Keratinocyte (primary cell): Measurements from ENCODE around the gene MLLT6. TPM values are rescaled to one million over a fixed set of nuclear protein-coding genes. Genes with fewer than 3 reads are reported as not detected.

Source experiments
- DNase-seq: peaks from one replicate; pipeline ENCODE4 v3.0.0-alpha.2; 2011; ENCODE audit warnings: low read depth, missing footprints, low spot score
- FAIRE-seq: peaks from 2 replicates; lab custom pipeline; 2011; peaks lifted over from hg19 to GRCh38; lab: Jason Lieb, UNC
- H2AFZ ChIP-seq: 2 replicates; pipeline ENCODE4 v1.6.0; 2012; ENCODE audit warnings: low read length, control low read depth, inconsistent platforms; ENCODE audit not compliant: control insufficient read depth
- H3K27ac ChIP-seq: 2 replicates; pipeline ENCODE4 v1.5.1; 2011; ENCODE audit warnings: low read length; ENCODE audit not compliant: control insufficient read depth, insufficient read depth
- H3K27me3 ChIP-seq: 3 replicates; pipeline ENCODE4 v1.6.0; 2011; ENCODE audit warnings: low read length; ENCODE audit not compliant: control insufficient read depth, insufficient read depth; ENCODE audit errors: extremely low read depth
- H3K36me3 ChIP-seq, 2 experiments: 2 replicates in 1 of 2; 3 replicates in 1 of 2; pipeline ENCODE4 v1.5.1; 2011; ENCODE audit warnings: low read length in 2 of 2, mild to moderate bottlenecking in 1 of 2; ENCODE audit not compliant: control insufficient read depth in 2 of 2, insufficient read depth in 2 of 2; ENCODE audit errors: extremely low read depth in 1 of 2
- H3K4me1 ChIP-seq: 3 replicates; pipeline ENCODE4 v1.5.1; 2011; ENCODE audit warnings: low read length; ENCODE audit not compliant: control insufficient read depth, insufficient read depth; ENCODE audit errors: extremely low read depth
- H3K4me2 ChIP-seq: 3 replicates; pipeline ENCODE4 v1.6.0; 2011; ENCODE audit warnings: low read depth, low read length; ENCODE audit not compliant: control insufficient read depth, insufficient read depth; ENCODE audit errors: extremely low read depth
- H3K4me3 ChIP-seq, 3 experiments: fragments of 200-600 bp in 1 of 3; sonication (generic) in 1 of 3; 2 replicates in 2 of 3; 3 replicates in 1 of 3; pipeline ENCODE4 v1.5.1; 2011 to 2016; ENCODE audit warnings: low read length in 3 of 3, mild to moderate bottlenecking in 3 of 3, control low read depth in 2 of 3, inconsistent platforms in 1 of 3, low read depth in 1 of 3, mixed read lengths in 1 of 3, mixed run types in 1 of 3, moderate library complexity in 1 of 3; ENCODE audit not compliant: control insufficient read depth in 2 of 3, insufficient read depth in 2 of 3; ENCODE audit errors: extremely low read depth in 1 of 3
- H3K79me2 ChIP-seq: 2 replicates; pipeline ENCODE4 v1.6.0; 2012; ENCODE audit warnings: low read length; ENCODE audit not compliant: control insufficient read depth, insufficient read depth
- H3K9ac ChIP-seq: 3 replicates; pipeline ENCODE4 v1.6.0; 2011; ENCODE audit warnings: low read length; ENCODE audit not compliant: control insufficient read depth, insufficient read depth; ENCODE audit errors: extremely low read depth
- H3K9me1 ChIP-seq: 3 replicates; pipeline ENCODE4 v1.6.0; 2011; ENCODE audit warnings: low read length; ENCODE audit not compliant: control insufficient read depth, insufficient read depth; ENCODE audit errors: extremely low read depth
- H3K9me3 ChIP-seq: 2 replicates; pipeline ENCODE4 v1.5.1; 2012; ENCODE audit warnings: low read depth, low read length; ENCODE audit not compliant: control insufficient read depth
- H4K20me1 ChIP-seq: 3 replicates; pipeline ENCODE4 v1.6.0; 2011; ENCODE audit warnings: low read length; ENCODE audit not compliant: control insufficient read depth, insufficient read depth; ENCODE audit errors: extremely low read depth
- CTCF ChIP-seq, 3 experiments: IDR thresholded peaks in 1 of 3; conservative IDR thresholded peaks in 1 of 3; optimal IDR thresholded peaks in 1 of 3; 2 replicates in 2 of 3; 3 replicates in 1 of 3; pipeline versions ENCODE3 to v1.5.1; 2011; ENCODE audit warnings: low read length in 3 of 3, mild to moderate bottlenecking in 3 of 3, moderate library complexity in 2 of 3, control low read depth in 1 of 3, inconsistent platforms in 1 of 3; ENCODE audit not compliant: insufficient read depth in 2 of 3; ENCODE audit errors: extremely low read depth in 1 of 3
- EZH2 ChIP-seq: IDR thresholded peaks from one replicate; pipeline ENCODE4 v1.6.1; 2012; ENCODE audit warnings: inconsistent platforms, mild to moderate bottlenecking, low read length, moderate library complexity
- dilution Hi-C: fragments of 300-500 bp; cut with MboI; formaldehyde crosslinking; loops from one replicate; pipeline ENCODE4 v1.7.0; 2020; ENCODE audit warnings: low sequenced_read_pairs; ENCODE audit not compliant: extremely low pct_ligation_motif_present
- polyA plus RNA-seq, 5 experiments: library from polyadenylated mRNA; depleted of rRNA in 3 of 5; stranded (reverse) in 3 of 5; stranded (forward) in 1 of 5; unstranded in 1 of 5; fragments of >200 nt; gene quantifications; 1 replicate in 1 of 5; 2 replicates in 3 of 5; 3 replicates in 1 of 5; pipeline versions ENCODE4 v1.2.1 to v1.2.3, GENCODE V29; 2011 to 2012; ENCODE audit warnings: missing spikeins in 2 of 5, low read depth in 1 of 5, low replicate concordance in 1 of 5

Gene MLLT6
- polyA plus RNA-seq, 1 donor (not counting 4 experiments of a cell fraction or from before 2014, with no cell fraction given): 17.4 TPM

GRCh38 chr17:38750312-38751121, 45.4 kb downstream of the MLLT6 start:
- DNase-seq (no peak), FAIRE-seq (no peak)
- Histone ChIP-seq H3K79me2 (peaks cover 46% of the 10 kb centered on the region), H3K27me3 (no peaks in the 10 kb centered on the region), H2AFZ (peak overlapping the region; percentile 3), H3K36me3 (peaks cover 2 to 10% of the 10 kb centered on the region in 2 experiments), H3K4me2 (peak overlapping the region; percentile 87), H3K4me1 (peaks cover 27% of the 10 kb centered on the region), H3K27ac (peak overlapping the region; percentile 45), H3K9ac (peak overlapping the region; percentile 29), H3K9me3 (no peaks in the 10 kb centered on the region), H4K20me1 (peaks cover 2% of the 10 kb centered on the region), H3K4me3 (peak overlapping the region; percentile 73 to 100 (median 95)), H3K9me1 (peaks cover 7% of the 10 kb centered on the region)
- TF ChIP-seq EZH2 (no peak), CTCF (optimal IDR thresholded peaks at IDR 0.05 in 1 of 3, IDR thresholded peaks at IDR 0.05 in 1 of 3, conservative IDR thresholded peaks at IDR 0.05 in 1 of 3; ENCODE audit: extremely low read depth in 1 of 3, insufficient read depth in 2 of 3, low read length in 3 of 3) (no peak)
- dilution Hi-C loops: no loop called here

GRCh38 chr17:38751144-38751807, 46.2 kb downstream of the MLLT6 start:
- H3K36me3 ChIP-seq: peaks cover 2 to 17% of the 10 kb centered on the region in 2 experiments
- H3K9me1 ChIP-seq: peaks cover 2% of the 10 kb centered on the region
- H4K20me1 ChIP-seq: peaks cover 2% of the 10 kb centered on the region
- H3K4me2 ChIP-seq: peak overlapping the region; percentile 87
- TF ChIP-seq CTCF (optimal IDR thresholded peaks at IDR 0.05 in 1 of 3, IDR thresholded peaks at IDR 0.05 in 1 of 3, conservative IDR thresholded peaks at IDR 0.05 in 1 of 3; ENCODE audit: extremely low read depth in 1 of 3, insufficient read depth in 2 of 3, low read length in 3 of 3) (no peak), EZH2 (no peak)
- no peaks in the 10 kb centered on the region for H3K27me3 ChIP-seq
- H3K4me1 ChIP-seq: peaks cover 26% of the 10 kb centered on the region
- peak overlapping the region; percentile 16 to 100 (median 29) for H3K4me3 ChIP-seq
- dilution Hi-C loops: no loop called here
- H3K27ac ChIP-seq: peak overlapping the region; percentile 45
- peak overlapping the region; percentile 3 for H2AFZ ChIP-seq
- H3K79me2 ChIP-seq: peaks cover 42% of the 10 kb centered on the region
- H3K9me3 ChIP-seq: no peaks in the 10 kb centered on the region
- peak overlapping the region; percentile 29 for H3K9ac ChIP-seq
- FAIRE-seq (no peak), DNase-seq (no peak)
